ENCODE data around the gene ANKRD31.

The ANKRD31 gene

DNA sequence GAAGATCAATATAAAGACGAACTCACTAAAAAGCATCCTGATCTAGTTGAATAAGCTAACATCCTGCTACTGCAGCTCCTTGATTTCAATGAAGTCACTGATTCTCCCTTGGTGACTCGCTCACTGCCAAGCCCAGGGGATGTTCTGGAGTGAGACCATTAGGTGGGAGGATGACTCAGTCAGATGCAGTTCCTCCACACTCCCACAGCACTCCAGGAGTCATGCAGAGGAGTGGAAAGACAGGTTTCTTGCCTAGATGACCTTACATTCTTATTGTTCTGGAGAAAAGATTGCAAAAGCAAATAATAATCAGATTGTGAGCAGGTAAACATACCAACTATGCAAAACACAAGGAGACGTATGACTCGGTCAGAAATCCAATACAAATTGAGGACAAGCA is 199.6 kb downstream of the ANKRD31 start:
- no peak for DNase-seq (ENCODE audit: low spot score)

DNA sequence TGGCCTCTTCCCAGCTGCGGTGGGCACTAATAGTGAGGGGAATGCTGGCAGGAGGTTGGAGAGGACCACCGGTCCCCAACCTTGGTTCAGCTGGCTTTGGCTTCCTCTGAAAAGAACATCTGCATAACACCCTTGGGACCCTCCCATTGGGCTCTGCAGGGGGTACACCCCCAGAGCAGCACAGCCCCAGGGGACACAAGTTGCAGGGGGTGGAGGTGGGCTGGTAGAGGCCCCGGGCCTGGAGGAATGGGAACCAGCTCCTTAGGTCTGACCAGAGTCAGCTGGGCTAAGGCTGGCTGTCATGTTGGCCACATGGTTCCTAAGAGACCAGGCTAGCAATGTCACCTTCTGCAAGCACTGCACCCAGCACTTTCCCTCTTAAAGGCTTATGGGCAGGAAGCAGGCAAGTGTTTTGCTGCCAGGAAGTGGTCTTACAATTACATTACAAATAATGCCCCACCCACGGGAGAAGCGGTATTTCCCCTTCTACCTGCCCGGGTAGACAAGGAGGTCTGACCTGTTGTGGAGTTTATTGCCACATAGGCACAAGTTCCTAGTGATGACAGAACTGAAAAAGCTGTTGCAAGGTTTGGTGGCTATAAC is 202.4 kb downstream of the ANKRD31 start:
- peak; percentile 53 for DNase-seq (ENCODE audit: low spot score)

DNA sequence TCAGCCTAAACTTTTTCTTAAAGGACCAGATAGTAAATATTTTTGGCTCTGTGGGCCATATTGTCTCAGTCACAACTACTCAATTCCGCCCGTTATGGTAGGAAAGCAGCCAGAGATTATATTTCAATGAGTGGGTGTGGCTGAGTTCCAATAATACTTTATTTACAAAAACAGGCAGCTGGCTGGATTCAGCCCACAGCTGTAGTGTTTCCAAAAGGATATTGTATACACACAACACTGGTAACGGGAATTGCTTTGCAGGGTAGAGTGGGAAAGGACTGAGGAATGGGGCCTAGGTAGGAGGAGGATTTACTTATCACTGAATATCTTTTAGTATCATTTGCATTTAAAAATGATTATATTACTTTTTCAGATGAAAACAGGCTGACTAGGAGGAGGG is 205.3 kb downstream of the ANKRD31 start:
- no peak for DNase-seq (ENCODE audit: low spot score)

DNA sequence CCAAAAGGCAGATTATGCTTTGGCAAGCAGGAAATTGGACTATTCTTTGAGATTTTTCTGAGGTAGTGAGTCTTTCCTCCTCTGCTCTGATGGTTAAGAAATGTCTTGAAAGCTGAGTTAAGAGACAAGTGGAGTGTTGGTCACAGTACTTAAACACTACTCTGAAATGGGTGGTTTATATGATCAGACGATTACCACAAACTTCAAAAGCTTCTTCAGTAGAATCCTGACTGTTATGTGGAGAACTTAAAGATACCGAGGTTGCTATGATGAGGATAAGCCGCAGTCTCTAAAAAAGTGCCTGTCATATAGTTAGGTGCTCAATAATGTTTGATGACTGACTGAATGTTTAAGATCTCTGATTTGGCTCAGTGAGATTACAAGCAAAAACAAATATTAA is 208.6 kb downstream of the ANKRD31 start:
- DNase-seq (ENCODE audit: low spot score), result peak; percentile 27

DNA sequence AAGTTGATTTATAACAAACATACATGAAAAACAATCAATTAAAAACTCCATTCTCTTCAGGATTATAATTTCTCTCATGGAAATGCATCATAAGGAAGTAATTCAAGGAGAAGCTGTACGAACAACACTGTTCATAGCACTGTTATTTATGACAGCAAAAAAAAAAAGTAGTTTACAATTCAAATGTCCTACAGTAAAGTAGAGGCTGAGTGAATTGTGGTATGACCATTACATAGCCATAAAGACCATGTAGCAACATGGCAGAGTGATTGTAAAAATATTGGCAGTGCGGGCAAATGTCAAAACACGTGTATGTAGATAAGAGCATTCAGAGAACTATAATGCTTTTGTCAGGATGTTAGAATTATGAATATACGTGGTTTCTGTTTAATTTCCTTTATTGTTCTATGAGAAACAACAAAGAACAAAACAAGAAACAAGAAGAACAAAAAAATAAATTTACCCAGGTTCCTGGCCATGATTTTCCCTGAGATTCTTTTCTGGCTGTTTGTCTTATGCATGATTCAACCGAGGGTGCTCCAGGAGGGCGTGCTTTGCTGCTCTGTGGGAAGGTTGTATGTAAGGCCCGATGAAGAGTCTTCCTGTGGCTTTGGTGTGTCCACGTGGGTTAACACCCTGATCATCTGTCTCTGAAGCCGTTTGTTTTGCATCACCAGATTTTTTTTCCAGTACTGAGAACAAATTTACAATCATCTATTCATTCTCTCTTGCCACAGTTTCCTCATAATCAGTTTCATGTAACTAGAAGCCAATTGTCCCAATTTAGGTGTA is 213.1 kb downstream of the ANKRD31 start:
- peak; percentile 44 for DNase-seq (ENCODE audit: low spot score)

DNA sequence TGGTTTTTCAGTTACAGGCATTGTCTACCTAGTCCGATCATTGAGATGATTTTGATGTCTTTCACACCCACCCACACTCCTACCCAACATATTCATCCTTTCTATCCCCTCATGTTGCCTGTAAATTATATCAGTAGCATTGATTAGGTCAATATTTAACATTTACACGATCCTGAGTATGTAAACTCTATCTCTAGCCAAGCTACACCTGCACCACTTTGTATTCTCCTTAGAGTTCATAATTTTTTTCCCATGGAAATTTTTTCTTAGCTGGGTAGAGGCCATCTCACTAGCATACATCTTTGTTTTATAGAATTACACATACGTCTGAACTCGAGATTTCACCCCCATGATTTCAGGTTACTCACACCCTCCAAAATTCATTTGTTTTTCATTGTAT is 214.9 kb downstream of the ANKRD31 start:
- DNase-seq (ENCODE audit: low spot score), result no peak

DNA sequence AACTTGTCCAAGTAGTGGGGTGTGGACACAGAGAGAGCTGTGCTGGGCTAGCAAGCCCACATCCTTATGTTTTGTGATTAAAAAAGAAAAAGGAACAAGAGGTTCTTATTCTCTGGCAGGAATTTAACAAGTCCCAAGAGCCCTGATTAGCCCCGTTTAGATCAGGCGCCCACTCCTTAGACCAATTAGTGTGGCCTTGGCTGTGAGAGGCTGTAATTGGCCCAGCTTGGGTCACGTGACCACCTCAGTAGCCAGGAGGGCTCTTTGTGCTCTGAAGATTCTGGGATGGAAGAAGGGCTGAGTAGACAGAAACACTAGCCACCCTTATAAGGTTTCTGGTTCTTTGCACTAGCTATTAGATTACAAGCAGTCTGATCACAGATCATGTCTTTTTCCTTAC is 215.5 kb downstream of the ANKRD31 start:
- DNase-seq (ENCODE audit: low spot score), result no peak

DNA sequence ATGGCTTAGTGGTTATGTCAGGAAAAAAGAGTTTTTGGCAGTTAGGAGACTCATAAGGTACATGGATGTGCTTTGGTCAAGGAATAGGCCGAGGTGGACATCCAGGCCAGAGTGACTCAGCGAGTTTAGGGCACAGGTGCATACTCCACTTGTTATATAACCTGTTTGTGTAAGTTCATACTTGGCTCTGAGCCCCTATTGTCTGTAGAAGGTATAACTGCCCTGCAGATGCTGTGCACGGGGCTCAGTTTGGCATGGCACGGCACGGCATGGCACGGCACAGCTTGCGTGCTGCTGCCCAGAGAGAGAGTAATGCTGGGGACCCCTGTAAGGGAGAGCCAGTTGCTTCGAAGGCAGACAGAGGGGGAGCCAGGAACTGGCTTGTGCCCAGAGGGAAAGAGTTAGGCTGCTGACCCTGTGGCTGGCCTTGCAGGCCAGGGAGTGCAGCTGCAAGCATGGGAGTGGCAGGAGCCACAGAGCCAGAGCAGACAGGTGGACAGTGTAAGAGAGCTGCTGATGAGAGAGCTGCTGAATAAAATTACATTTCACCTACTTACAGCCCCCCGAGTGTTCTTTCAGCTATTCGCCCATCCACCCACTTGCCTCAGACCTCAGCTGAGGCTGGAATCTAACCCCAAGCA is 216.5 kb downstream of the ANKRD31 start:
- no peak for DNase-seq (ENCODE audit: low spot score)

DNA sequence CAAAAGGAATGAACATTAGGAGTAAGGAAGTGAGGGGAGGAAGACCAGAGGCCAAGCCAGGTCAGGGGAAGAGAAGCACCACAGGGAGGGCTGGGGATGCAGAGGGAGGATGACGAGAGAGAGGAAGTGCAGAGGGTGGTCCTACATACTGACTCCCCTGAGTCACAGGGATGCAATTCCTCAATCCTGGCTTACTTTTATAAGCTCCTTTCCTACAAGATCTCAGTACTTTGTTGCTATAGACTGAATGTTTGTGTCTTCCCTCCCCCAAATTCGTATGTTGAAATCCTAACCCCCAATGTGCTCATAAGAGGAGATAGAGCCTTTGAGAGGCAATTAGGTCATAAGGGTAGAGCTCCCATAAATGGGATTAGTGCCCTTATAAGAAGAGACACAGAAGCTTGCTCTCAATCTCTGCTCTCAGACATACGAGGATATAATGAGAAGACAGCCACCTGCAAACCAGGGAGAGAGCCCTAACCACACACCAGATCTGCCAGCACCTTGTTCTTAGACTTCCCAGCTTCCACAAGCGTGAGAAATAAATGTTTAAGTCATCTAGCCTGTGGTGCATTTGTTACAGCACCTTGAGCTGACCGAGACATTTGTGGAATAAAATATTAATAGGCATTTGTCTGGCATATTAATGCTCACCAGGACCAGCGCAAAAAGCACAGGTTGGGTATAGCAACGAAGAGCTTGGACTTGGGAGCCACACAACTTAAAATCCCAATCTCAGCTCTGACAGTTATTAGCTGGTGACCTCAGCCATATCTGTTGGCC is 217.7 kb downstream of the ANKRD31 start:
- DNase-seq (ENCODE audit: low spot score), result no peak
